CD4-positive, alpha-beta T cell treated with Interferon alpha-2 for 1 hour (primary cell): Measurements from ENCODE around the gene PSG6.
"Not testable (repeated sequence)": the region's sequence is repeated elsewhere in the genome, so short reads cannot be mapped to it uniquely, and the experiment has no call there.

Source experiments
- DNase-seq, 2 donors: peaks; one replicate each; pipeline ENCODE4 v3.0.0-alpha.2; 2020 to 2022

The PSG6 gene

DNA sequence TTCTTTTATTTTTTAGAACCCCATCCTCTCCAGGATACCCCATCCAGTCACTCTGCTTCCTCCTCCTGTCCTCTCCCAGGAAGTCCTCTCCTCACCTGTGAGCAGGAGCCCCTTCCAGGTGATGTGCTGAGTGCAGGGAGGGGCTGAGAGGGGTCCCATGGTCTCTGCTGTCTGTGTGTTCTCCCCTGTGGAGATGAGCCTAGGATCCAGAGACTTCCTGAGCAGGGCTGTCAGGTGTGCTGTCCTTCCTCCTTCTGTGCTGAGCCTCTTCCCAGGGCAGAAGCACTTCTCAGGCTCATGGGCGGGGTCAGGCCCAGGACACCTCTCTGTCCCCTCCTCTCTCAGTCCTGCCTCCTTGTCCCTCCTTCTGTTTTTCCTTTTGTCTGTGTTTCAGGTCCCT, at the start of gene PSG6:
Gene PSG6 (minus strand): TSS at position 261 of the 400 bp plus-strand sequence. CDS start 102 bp downstream, at position 159.
- not testable (repeated sequence) for DNase-seq

DNA sequence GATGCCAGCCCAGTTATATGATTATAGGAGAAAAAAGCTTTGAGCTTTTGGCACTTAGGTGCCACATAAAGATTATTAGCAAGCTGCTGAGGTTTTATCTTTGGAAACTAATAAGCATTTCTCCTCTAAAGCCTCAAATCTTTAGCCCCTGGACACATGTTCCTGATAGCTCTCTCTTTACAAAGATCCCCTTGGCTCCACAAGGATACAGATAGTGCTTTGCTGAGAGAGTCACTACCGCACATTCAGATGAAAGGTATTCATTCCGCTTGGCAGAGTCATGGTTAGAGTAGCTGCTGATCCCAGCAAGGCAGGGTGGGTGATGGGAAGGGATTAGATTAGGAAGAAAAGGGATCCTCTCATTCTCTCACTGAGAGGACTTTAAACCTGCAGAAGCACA, 47.5 kb upstream of the PSG6 start:
- DNase-seq, result no peak

- no peak for DNase-seq
Observed at GRCh38 chr19:42961119-42961518, 43.4 kb upstream of the PSG6 start.

- not testable (repeated sequence) for DNase-seq
Observed at GRCh38 chr19:42952126-42952525, 34.4 kb upstream of the PSG6 start.

DNA sequence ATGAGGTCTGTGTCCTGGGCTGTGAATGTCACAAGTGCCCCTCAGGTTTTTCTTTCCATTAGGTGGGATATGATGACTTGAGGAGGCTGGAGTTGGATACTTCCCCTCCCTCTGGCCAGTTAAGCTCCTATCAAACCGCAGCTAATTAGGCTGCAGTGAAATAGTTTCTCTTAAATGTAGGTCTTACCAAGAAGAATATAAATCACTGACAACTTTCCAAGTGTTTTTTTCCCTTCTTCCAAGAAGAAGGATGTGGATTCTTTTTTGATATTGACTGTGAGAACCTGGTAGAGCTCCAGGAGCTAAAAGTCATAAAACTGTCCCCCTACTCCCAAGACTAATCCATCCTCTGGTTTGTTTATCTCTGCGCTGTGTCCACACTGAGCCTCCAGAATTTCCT, 33.8 kb upstream of the PSG6 start:
- DNase-seq, result not testable (repeated sequence)

- no peak for DNase-seq
Observed at GRCh38 chr19:42942187-42942789, 24.6 kb upstream of the PSG6 start.

GRCh38 chr19:42937107-42937506, 19.4 kb upstream of the PSG6 start, which contains the start of gene PSG7:
TSS of gene PSG7 (minus strand) at chr19:42937207. CDS start at chr19:42937076, 131 bp downstream.
- DNase-seq, result not testable (repeated sequence)

- DNase-seq, result not testable (repeated sequence)
Observed at GRCh38 chr19:42934726-42935125, 17.0 kb upstream of the PSG6 start.

DNA sequence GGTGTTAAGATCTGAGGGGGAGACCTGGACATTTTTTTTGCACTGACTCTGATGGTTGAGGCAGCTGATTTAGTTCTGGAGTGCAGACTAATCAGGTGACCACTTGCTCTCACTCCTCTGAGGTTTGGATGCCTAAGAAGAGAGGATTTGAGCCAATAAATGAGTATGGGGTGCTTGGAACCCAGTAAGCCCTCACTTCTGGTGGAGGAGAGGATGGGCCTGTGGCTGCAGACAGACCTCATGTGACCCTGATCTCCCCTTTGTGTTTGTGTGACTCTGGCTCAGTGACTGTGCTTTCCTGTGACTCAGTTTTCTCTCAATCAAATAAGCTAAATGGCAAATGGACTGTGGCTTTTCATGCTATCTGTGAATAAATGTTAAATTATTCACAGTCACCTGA, 16.5 kb upstream of the PSG6 start:
- not testable (repeated sequence) for DNase-seq

DNA sequence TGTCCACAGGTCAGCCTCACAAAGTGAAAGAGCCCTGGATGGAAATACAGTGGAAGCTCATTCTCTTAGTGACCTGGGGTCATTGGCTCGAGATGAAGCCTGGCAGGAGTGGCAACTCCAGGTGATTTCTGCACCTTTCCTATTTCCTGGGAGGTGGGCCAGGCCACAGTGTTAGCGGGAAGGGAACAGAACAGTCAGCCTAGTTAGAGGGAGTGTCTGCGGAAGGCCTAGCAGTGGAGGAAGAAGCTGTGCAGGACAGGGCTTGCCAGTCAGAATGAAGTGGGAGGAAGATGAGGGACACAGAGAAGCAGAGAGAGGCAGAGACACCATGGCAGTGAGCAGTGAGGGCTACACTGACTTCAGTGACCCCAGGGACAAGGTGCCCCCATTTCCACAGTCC, 15.7 kb upstream of the PSG6 start:
- not testable (repeated sequence) for DNase-seq

DNA sequence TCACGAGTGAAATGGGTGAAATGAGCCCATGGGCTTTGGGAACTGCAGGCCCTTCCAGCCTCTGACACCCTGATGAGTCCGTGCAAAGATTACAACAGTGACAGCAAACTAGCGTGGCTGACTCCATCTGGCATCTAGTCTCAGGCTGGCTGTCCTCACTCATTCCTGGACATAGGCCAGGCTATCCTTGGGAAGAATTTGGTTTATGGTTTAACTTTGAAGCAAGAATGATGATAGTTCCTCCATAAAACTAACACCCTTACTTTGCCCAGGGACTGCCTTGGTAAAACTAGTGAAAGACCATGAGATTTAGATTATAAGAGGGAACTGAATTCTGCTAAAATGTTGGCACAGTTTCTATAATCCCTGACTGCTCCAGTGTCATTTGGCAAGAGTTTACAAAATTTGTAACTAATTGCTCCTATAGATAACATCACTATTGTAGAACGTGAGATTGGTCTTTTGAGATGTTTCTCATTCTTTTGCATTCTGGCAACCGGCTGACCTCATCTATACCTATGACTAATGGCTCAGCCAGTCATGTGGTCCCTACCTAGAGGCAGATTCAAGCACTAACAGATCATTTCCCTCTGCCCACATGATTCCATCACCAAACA, 14.9 kb upstream of the PSG6 start:
- DNase-seq, result not testable (repeated sequence)

- DNase-seq, result peak in 1 of 2 donors; percentile 2
Observed at GRCh38 chr19:42930214-42930613, 12.5 kb upstream of the PSG6 start.

DNA sequence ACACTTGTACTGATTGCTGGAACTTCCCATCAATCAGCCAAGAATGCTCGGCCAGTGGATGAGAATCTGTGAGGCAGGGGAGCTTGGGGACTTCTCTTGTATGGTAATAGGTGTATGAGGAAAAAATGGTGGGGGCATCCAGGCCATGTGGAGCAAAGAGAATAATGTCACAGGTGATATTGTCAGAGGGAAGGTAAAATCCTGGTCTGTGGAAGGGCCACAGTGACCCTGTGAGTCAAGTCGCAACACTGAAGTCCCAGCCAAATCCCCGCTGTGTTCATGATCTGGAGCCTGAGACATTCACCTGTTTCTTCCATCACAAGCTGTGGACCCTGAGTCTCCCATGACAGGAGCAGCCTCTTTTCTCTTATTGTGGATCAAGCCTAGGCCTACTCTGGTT, 11.2 kb upstream of the PSG6 start:
- DNase-seq, result no peak

GRCh38 chr19:42926781-42927180, 9.1 kb upstream of the PSG6 start:
- DNase-seq, result no peak

DNA sequence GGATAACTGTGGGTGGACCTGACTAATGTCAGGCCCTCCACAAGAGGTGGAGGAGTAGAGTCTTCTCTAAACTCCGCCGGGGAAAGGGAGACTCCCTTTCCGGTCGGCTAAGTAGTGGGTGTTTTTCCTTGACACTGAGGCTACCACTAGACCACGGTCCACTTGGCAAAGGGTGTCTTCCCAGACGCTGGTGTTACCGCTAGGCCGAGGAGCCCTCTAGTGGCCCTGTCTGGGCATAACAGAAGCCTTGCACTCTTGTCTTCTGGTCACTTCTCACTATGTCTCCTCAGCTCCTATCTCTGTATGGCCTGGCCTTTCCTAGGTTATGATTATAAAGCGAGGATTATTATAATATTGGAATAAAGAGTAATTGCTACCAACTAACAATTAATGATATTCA, 5.4 kb upstream of the PSG6 start:
- DNase-seq, result peak in 1 of 2 donors; percentile 3

GRCh38 chr19:42920971-42921370, 3.3 kb upstream of the PSG6 start:
- DNase-seq, result not testable (repeated sequence)

- no peak for DNase-seq
Observed at GRCh38 chr19:42919757-42920079, 2.0 kb upstream of the PSG6 start.

DNA sequence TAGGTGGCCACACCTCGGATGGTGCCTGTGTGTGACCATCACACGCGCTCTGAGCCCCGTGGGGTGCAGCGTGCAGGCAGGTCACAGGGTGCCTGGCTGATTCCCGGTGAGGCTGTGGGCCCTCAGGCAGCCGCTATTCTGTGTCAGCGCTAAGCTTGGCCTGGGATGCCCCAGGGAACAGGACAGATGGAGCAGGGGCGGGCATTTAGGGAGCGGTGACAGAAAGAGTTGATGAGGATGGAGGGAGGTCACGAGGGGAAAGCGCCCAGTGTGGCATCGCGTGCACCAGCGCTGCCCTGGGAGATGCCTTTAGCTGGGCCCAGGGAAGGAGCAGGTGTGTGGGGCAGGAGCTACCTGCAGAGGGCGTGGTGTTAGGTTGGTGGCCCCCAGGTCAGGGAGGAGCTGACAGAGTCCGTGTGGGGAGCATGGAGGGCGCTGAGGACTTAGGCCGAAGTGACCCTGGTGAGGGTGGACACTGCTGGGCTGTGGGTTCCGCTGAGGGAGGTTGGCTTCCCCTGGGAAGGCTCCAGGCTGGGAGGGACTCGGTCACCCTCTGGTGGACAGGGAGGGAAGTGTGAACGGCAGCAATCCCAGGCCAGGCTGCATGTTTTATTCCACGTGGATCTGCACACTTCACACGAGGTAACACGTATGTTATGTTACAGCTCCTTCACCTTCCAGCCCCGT, 1.5 kb upstream of the PSG6 start:
- not testable (repeated sequence) for DNase-seq

- not testable (repeated sequence) for DNase-seq
Observed at GRCh38 chr19:42918377-42919069, 829 bp upstream of the PSG6 start.

GRCh38 chr19:42916931-42917330, 763 bp downstream of the PSG6 start:
- not testable (repeated sequence) for DNase-seq

DNA sequence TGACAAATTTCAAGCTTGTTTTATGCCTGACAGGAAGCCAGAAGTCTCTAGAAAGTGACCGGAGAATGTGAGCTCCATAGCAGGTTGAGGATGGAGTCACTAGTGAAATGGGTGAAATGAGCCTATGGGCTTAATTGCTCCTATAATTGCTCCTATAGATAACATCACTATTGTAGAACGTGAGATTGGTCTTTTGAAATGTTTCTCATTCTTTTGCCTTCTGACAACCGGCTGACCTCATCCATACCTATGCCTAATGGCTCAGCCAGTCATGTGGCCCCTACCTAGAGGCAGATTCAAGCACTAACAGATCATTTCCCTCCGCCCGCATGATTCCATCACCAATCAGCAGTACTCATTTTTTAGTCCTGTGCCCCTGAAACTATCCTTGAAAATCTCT, 4.2 kb downstream of the PSG6 start:
- not testable (repeated sequence) for DNase-seq

DNA sequence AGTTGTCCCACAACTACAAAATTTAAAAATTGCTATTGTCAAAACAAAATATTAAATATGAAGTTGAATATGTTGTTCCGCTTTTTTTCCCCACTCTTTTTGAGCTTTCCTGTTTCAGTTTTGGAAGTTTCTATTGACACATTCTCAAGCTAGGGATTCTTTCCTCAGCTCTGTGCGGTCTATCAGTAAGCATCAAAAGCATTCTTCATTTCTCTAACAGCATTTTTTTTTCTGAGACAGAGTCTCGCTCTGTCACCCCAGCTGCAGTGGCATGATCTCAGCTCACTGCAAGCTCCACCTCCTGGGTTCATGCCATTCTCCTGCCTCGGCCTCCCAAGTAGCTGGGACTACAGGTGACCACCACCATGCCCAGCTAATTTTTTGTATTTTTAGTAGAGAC, 4.8 kb downstream of the PSG6 start:
- DNase-seq, result not testable (repeated sequence)

DNA sequence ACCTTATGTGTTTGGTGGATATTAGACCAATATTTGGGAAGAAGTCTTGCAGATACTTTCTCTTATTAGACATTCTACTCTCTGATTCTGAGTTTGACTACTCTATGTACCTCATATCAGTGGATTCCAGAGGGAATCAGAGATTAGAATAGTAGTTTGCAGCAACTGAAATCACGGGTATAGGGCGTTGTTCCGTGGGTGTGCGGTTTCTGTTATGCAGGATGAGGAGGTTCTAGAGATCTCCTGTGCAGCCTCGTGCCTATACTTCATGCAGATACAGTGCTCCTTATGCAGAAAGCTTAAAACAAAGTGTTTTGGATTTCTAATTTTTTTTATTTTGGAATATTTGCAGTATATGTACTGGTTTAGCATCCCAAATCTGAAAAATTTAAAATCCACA, 6.0 kb downstream of the PSG6 start:
- DNase-seq, result not testable (repeated sequence)

- DNase-seq, result not testable (repeated sequence)
Observed at GRCh38 chr19:42906162-42906561, 11.5 kb downstream of the PSG6 start.
